HFF-Myc (cell line): ENCODE results near the gene RPL37.

Experiments
- DNase-seq: peaks from one replicate; pipeline ENCODE4 v3.0.0-alpha.2; 2011; ENCODE audit warnings: low read depth; ENCODE audit errors: extremely low read depth
- H3K4me3 ChIP-seq: replicated peaks from 2 replicates; pipeline ENCODE4 v1.5.1; 2011; ENCODE audit warnings: low read depth, mild to moderate bottlenecking, control low read depth, low read length
- CTCF ChIP-seq: IDR thresholded peaks from 2 replicates; pipeline ENCODE4 v1.5.1; 2012; ENCODE audit warnings: mild to moderate bottlenecking, low read depth, low read length, control low read depth; ENCODE audit errors: missing control alignments

RPL37 gene

GRCh38 chr5:40847525-40847924, 12.5 kb upstream of the RPL37 start:
- no peak overlapping the region for H3K4me3 ChIP-seq
- no peak for TF ChIP-seq CTCF
- DNase-seq = no peak

- no peak overlapping the region for H3K4me3 ChIP-seq
- DNase-seq = no peak
- no peak for TF ChIP-seq CTCF
Observed at GRCh38 chr5:40846371-40846770, 11.3 kb upstream of the RPL37 start.

GRCh38 chr5:40844565-40844964, 9.5 kb upstream of the RPL37 start:
- TF ChIP-seq CTCF = no peak
- H3K4me3 ChIP-seq = no peak overlapping the region
- DNase-seq = no peak

GRCh38 chr5:40842351-40842750, 7.3 kb upstream of the RPL37 start:
- no peak for TF ChIP-seq CTCF
- no peak overlapping the region for H3K4me3 ChIP-seq
- DNase-seq = no peak

GRCh38 chr5:40841068-40841805, 6.2 kb upstream of the RPL37 start, which contains the start of gene CARD6:
Gene CARD6 (plus strand): TSS chr5:40841367. CDS start chr5:40841383, 16 bp downstream.
- H3K4me3 ChIP-seq = no peak within 1 kb of the TSS
- DNase-seq = no peak
- TF ChIP-seq CTCF = no peak

GRCh38 chr5:40838086-40838485, 3.1 kb upstream of the RPL37 start:
- no peak overlapping the region for H3K4me3 ChIP-seq
- no peak for TF ChIP-seq CTCF
- DNase-seq = no peak
